Liver (tissue), 9 donors: ENCODE results near the gene TYMS. TPM values are rescaled to one million over a fixed set of nuclear protein-coding genes. Genes with fewer than 3 reads are reported as not detected.

Experiments
- DNase-seq: peaks from one replicate; pipeline ENCODE4 v3.0.0-alpha.2; 2017; ENCODE audit warnings: low spot score
- H3K27ac ChIP-seq, 2 donors: one replicate each; pipeline ENCODE4 v1.7.0; 2013; ENCODE audit warnings: inconsistent platforms in 2 of 2, low read length in 2 of 2, control low read depth in 1 of 2, low read depth in 1 of 2, mild to moderate bottlenecking in 1 of 2
- H3K27me3 ChIP-seq, 4 donors: one replicate each; pipeline versions ENCODE4 v1.6.1 to v1.7.0; 2013; ENCODE audit warnings: low read length in 3 of 4, inconsistent platforms in 1 of 4, mild to moderate bottlenecking in 1 of 4, moderate library complexity in 1 of 4; ENCODE audit not compliant: control insufficient read depth in 4 of 4, insufficient read depth in 4 of 4
- H3K36me3 ChIP-seq, 4 donors: one replicate each; pipeline versions ENCODE4 v1.6.1 to v1.7.0; 2013; ENCODE audit warnings: low read length in 3 of 4, mild to moderate bottlenecking in 3 of 4, low read depth in 1 of 4, moderate library complexity in 1 of 4; ENCODE audit not compliant: control insufficient read depth in 4 of 4, insufficient read depth in 3 of 4
- H3K4me1 ChIP-seq, 4 donors: one replicate each; pipeline versions ENCODE4 v1.6.1 to v1.7.0; 2013; ENCODE audit warnings: low read length in 3 of 4, mild to moderate bottlenecking in 3 of 4, moderate library complexity in 1 of 4; ENCODE audit not compliant: control insufficient read depth in 4 of 4, insufficient read depth in 4 of 4
- H3K4me3 ChIP-seq, 3 donors: one replicate each; pipeline versions ENCODE4 v1.6.1 to v1.7.0; 2013; ENCODE audit warnings: low read length in 3 of 3, control low read depth in 1 of 3, low read depth in 1 of 3, mild to moderate bottlenecking in 1 of 3
- H3K9ac ChIP-seq, 2 donors: one replicate each; pipeline ENCODE4 v1.7.0; 2013; ENCODE audit warnings: low read length in 2 of 2, mild to moderate bottlenecking in 2 of 2, moderate library complexity in 2 of 2, control low read depth in 1 of 2, low read depth in 1 of 2
- H3K9me3 ChIP-seq, 4 donors: one replicate each; pipeline versions ENCODE4 v1.6.1 to v1.7.0; 2013; ENCODE audit warnings: low read length in 3 of 4; ENCODE audit not compliant: control insufficient read depth in 4 of 4
- ATF3 ChIP-seq: IDR thresholded peaks from 2 replicates; pipeline ENCODE4 v1.6.1; 2016; ENCODE audit warnings: antibody characterized with exemption
- CTCF ChIP-seq: fragments of 150-350 bp; IDR thresholded peaks from 2 replicates; pipeline ENCODE4 v1.5.1; 2017; ENCODE audit warnings: improper control_type of control experiment, low read depth, low read length; ENCODE audit not compliant: missing input control
- EGR1 ChIP-seq, 2 donors: IDR thresholded peaks; 2 replicates each; pipeline ENCODE4 v1.6.1; 2016 to 2018; ENCODE audit warnings: antibody characterized with exemption in 2 of 2, low read depth in 2 of 2
- FOXA1 ChIP-seq: IDR thresholded peaks from 2 replicates; pipeline ENCODE4 v1.6.1; 2016; ENCODE audit warnings: antibody characterized with exemption
- GABPA ChIP-seq, 2 donors: IDR thresholded peaks in 1 of 2; conservative IDR thresholded peaks in 1 of 2; 2 replicates each; pipeline ENCODE4 v1.6.1; 2016; ENCODE audit warnings: antibody characterized with exemption in 2 of 2, mild to moderate bottlenecking in 1 of 2, moderate library complexity in 1 of 2
- MAX ChIP-seq: IDR thresholded peaks from 2 replicates; pipeline ENCODE4 v1.6.1; 2016; ENCODE audit warnings: antibody characterized with exemption
- NR2F2 ChIP-seq: IDR thresholded peaks from 2 replicates; pipeline ENCODE4 v1.6.1; 2016; ENCODE audit warnings: antibody characterized with exemption
- REST ChIP-seq: IDR thresholded peaks from 2 replicates; pipeline ENCODE4 v1.6.1; 2016; ENCODE audit warnings: antibody characterized with exemption, mild to moderate bottlenecking
- RXRA ChIP-seq, 2 donors: IDR thresholded peaks; 2 replicates each; pipeline ENCODE4 v1.6.1; 2017 to 2018; ENCODE audit warnings: antibody characterized with exemption in 2 of 2, mild to moderate bottlenecking in 1 of 2
- SP1 ChIP-seq: IDR thresholded peaks from 2 replicates; pipeline ENCODE4 v1.6.1; 2018; ENCODE audit warnings: antibody characterized with exemption, mild to moderate bottlenecking
- TAF1 ChIP-seq: conservative IDR thresholded peaks from 2 replicates; pipeline ENCODE4 v1.6.1; 2016; ENCODE audit warnings: antibody characterized with exemption, mild to moderate bottlenecking
- YY1 ChIP-seq: IDR thresholded peaks from 2 replicates; pipeline ENCODE4 v1.6.1; 2016; ENCODE audit warnings: antibody characterized with exemption, mild to moderate bottlenecking
- ZBTB33 ChIP-seq: IDR thresholded peaks from 2 replicates; pipeline ENCODE4 v1.6.1; 2016; ENCODE audit warnings: antibody characterized with exemption
- WGBS: extraction: QIAGEN DNeasy Blood & Tissue Kit; methylation state at CpG from one replicate; pipeline ENCODE4 v1.1.7; 2013; 5-methylcytosine and 5-hydroxymethylcytosine counted together
- polyA plus RNA-seq, 2 donors: library from polyadenylated mRNA; stranded (reverse) in 1 of 2; unstranded in 1 of 2; fragments of 200-250 nt in 1 of 2; fragments of >200 nt in 1 of 2; fragmentation: Nextera tagmentation in 1 of 2; extraction: Ambion mirVana in 1 of 2; gene quantifications; one replicate each; pipeline versions ENCODE4 v1.2.1 to v1.2.3, GENCODE V29; 2013 to 2015
- total RNA-seq, 2 donors: library from RNA; depleted of rRNA; stranded (reverse); fragments of >200 nt; gene quantifications; one replicate each; pipeline ENCODE4 v1.2.3, GENCODE V29; 2014
- donor health status: healthy.
- donor health status: healthy.
- donor health status: healthy.
- donor health status: healthy.
- donor health status: healthy.

The TYMS gene
- total and polyA plus RNA-seq, 4 donors, result 0.25 to 77.4 (median 5.3) TPM

- no peak overlapping the region for H3K27ac ChIP-seq
- no peak overlapping the region for H3K9ac ChIP-seq
- no peak overlapping the region for H3K4me3 ChIP-seq
- 98% methylated on average over 4 of the region's 4 CpGs for WGBS
- DNase-seq, result no peak
- no peaks in the 10 kb centered on the region for H3K9me3 ChIP-seq
- H3K4me1 ChIP-seq, result peaks cover 7 to 9% (median 8%) of the 10 kb centered on the region in 4 donors
- TF ChIP-seq EGR1 (IDR thresholded peaks at IDR 0.05; ENCODE audit: low read depth in 2 of 2) (no peak), TAF1 (no peak), CTCF (no peak), MAX (no peak), YY1 (no peak), ATF3 (no peak), RXRA (IDR thresholded peaks at IDR 0.05) (no peak), SP1 (no peak), REST (no peak), GABPA (IDR thresholded peaks at IDR 0.05 in 1 of 2, conservative IDR thresholded peaks at IDR 0.05 in 1 of 2) (no peak), FOXA1 (no peak), ZBTB33 (no peak), NR2F2 (no peak)
- no peaks in the 10 kb centered on the region for H3K27me3 ChIP-seq
- peaks cover 8 to 58% (median 42%) of the 10 kb centered on the region in 4 donors for H3K36me3 ChIP-seq
Measured at GRCh38 chr18:679516-679915, 22.1 kb downstream of the TYMS start.

GRCh38 chr18:680392-680791, 22.9 kb downstream of the TYMS start:
- Histone ChIP-seq H3K4me1 (peaks cover 7 to 10% (median 8%) of the 10 kb centered on the region in 4 donors), H3K4me3 (no peak overlapping the region), H3K36me3 (peaks cover 6 to 50% (median 38%) of the 10 kb centered on the region in 4 donors), H3K9ac (no peak overlapping the region), H3K27me3 (no peaks in the 10 kb centered on the region), H3K9me3 (no peaks in the 10 kb centered on the region), H3K27ac (no peak overlapping the region)
- TF ChIP-seq MAX (no peak), RXRA (IDR thresholded peaks at IDR 0.05) (no peak), ATF3 (no peak)
- no peak for DNase-seq
- 99% methylated on average over 4 of the region's 4 CpGs for WGBS
